ENCODE measurements around the gene NOS3.

NOS3 gene

GRCh38 chr7:151045967-151046366, 55.1 kb downstream of the NOS3 start:
- TF ChIP-seq EZH2 (IDR thresholded peaks at IDR 0.05; ENCODE audit: borderline replicate concordance, low read depth, low read length, severe bottlenecking): no peak
- TF ChIP-seq, protein P1, sequence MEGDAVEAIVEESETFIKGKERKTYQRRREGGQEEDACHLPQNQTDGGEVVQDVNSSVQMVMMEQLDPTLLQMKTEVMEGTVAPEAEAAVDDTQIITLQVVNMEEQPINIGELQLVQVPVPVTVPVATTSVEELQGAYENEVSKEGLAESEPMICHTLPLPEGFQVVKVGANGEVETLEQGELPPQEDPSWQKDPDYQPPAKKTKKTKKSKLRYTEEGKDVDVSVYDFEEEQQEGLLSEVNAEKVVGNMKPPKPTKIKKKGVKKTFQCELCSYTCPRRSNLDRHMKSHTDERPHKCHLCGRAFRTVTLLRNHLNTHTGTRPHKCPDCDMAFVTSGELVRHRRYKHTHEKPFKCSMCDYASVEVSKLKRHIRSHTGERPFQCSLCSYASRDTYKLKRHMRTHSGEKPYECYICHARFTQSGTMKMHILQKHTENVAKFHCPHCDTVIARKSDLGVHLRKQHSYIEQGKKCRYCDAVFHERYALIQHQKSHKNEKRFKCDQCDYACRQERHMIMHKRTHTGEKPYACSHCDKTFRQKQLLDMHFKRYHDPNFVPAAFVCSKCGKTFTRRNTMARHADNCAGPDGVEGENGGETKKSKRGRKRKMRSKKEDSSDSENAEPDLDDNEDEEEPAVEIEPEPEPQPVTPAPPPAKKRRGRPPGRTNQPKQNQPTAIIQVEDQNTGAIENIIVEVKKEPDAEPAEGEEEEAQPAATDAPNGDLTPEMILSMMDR (IDR thresholded peaks at IDR 0.05; ENCODE audit: borderline replicate concordance, extremely low read depth, low read length, poor library complexity, severe bottlenecking): no peak
- Histone ChIP-seq H3K9ac (ENCODE audit: low read depth, low read length) (no peak overlapping the region), H3K4me3 (ENCODE audit: low read depth in 1 of 2, low read length in 2 of 2) (no peak overlapping the region), H4K20me1 (ENCODE audit: insufficient read depth, low read length) (peaks cover 25% of the 10 kb centered on the region), H2AFZ (ENCODE audit: low read depth, low read length) (no peak overlapping the region), H3K36me3 (ENCODE audit: insufficient read depth, low read length) (peaks cover 36% of the 10 kb centered on the region), H3K9me3 (ENCODE audit: insufficient read depth, low read length, severe bottlenecking) (no peaks in the 10 kb centered on the region), H3K27ac (ENCODE audit: low read length) (no peak overlapping the region), H3K4me1 (ENCODE audit: insufficient read depth, low read length) (peaks cover 5% of the 10 kb centered on the region), H3K27me3 (ENCODE audit: insufficient read depth, low read length, poor library complexity) (no peaks in the 10 kb centered on the region), H3K4me2 (ENCODE audit: insufficient read depth, low read length) (no peak overlapping the region), H3K79me2 (ENCODE audit: insufficient read depth, low read length) (no peaks in the 10 kb centered on the region)
- ATAC-seq (ENCODE audit: insufficient read depth, low read depth) (no peak), DNase-seq (no peak)

- Histone ChIP-seq H3K79me2 (ENCODE audit: insufficient read depth, low read length) (no peaks in the 10 kb centered on the region), H3K9me3 (ENCODE audit: insufficient read depth, low read length, severe bottlenecking) (no peaks in the 10 kb centered on the region), H4K20me1 (ENCODE audit: insufficient read depth, low read length) (peaks cover 29% of the 10 kb centered on the region), H3K27me3 (ENCODE audit: insufficient read depth, low read length, poor library complexity) (no peaks in the 10 kb centered on the region), H3K4me2 (ENCODE audit: insufficient read depth, low read length) (no peak overlapping the region), H3K4me1 (ENCODE audit: insufficient read depth, low read length) (peaks cover 14% of the 10 kb centered on the region), H3K4me3 (ENCODE audit: low read depth in 1 of 2, low read length in 2 of 2) (no peak overlapping the region), H3K27ac (ENCODE audit: low read length) (no peak overlapping the region), H3K9ac (ENCODE audit: low read depth, low read length) (no peak overlapping the region), H3K36me3 (ENCODE audit: insufficient read depth, low read length) (peaks cover 28% of the 10 kb centered on the region), H2AFZ (ENCODE audit: low read depth, low read length) (no peak overlapping the region)
- TF ChIP-seq, protein P1 (IDR thresholded peaks at IDR 0.05; ENCODE audit: borderline replicate concordance, extremely low read depth, low read length, poor library complexity, severe bottlenecking): no peak
- TF ChIP-seq EZH2 (IDR thresholded peaks at IDR 0.05; ENCODE audit: borderline replicate concordance, low read depth, low read length, severe bottlenecking): no peak
- DNase-seq: no peak
- ATAC-seq (ENCODE audit: insufficient read depth, low read depth): no peak
Measured at GRCh38 chr7:151046603-151047573, 56.1 kb downstream of the NOS3 start.

DNA sequence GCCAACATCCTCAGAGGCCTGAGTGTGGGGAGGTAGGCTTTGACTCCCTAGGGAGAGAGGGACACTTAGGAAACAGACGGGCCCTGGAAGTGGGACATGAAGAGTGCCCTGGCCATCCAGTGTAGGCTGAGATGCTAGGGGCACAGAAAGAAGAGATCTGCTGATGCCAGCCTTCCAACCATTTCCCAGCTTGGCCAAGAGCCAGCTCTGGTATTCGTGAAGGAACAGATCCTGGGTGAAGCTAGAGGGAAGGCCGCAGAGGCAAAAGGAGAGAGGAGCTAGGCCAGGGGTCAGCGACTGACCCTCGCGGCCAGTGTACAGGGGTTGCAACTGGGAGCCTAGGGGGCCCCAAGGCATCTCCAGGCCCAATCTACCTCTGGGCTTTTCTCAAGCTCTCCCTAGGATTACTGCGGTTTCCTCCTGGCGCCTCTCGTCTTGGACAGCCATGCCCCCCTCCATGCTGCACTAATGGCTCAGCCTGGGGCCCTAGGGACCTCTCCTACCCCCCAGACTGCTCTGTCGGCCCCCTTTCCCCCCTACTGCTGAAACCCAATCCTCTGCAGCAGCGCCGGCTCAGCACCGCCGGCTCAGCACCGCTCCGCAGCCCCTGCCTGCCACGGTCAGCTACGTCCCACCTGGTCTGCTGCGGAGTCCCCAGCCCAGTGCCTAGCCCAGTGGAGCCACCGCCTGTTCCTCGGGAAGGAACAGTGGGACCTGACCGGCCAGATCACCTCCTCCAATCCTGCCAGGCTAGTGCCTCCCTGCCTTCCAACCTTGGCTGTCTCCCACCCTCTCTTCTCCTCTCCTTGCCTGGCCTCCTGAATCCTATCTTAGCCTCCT, 57.4 kb downstream of the NOS3 start, which contains the start of gene ASIC3:
Gene ASIC3, plus strand, starts transcription at position 556 of the 840 bp plus-strand sequence. CDS start 355 bp downstream, outside the sequence.
- H3K9ac ChIP-seq (ENCODE audit: low read depth, low read length): no peak within 1 kb of the TSS
- H3K36me3 ChIP-seq (ENCODE audit: insufficient read depth, low read length): peaks cover 20% of the 10 kb centered on the region
- DNase-seq (no peak), ATAC-seq (ENCODE audit: insufficient read depth, low read depth) (no peak)
- H3K27me3 ChIP-seq (ENCODE audit: insufficient read depth, low read length, poor library complexity): no peaks in the 10 kb centered on the region
- no peaks in the 10 kb centered on the region for H3K79me2 ChIP-seq (ENCODE audit: insufficient read depth, low read length)
- H3K27ac ChIP-seq (ENCODE audit: low read length): no peak within 1 kb of the TSS
- H3K9me3 ChIP-seq (ENCODE audit: insufficient read depth, low read length, severe bottlenecking): no peaks in the 10 kb centered on the region
- no peak within 1 kb of the TSS for H2AFZ ChIP-seq (ENCODE audit: low read depth, low read length)
- TF ChIP-seq, protein P1 (IDR thresholded peaks at IDR 0.05; ENCODE audit: borderline replicate concordance, extremely low read depth, low read length, poor library complexity, severe bottlenecking): no peak
- TF ChIP-seq EZH2 (IDR thresholded peaks at IDR 0.05; ENCODE audit: borderline replicate concordance, low read depth, low read length, severe bottlenecking): no peak
- no peak within 1 kb of the TSS for H3K4me2 ChIP-seq (ENCODE audit: insufficient read depth, low read length)
- H4K20me1 ChIP-seq (ENCODE audit: insufficient read depth, low read length): peaks cover 41% of the 10 kb centered on the region
- H3K4me1 ChIP-seq (ENCODE audit: insufficient read depth, low read length): peaks cover 20% of the 10 kb centered on the region
- no peak within 1 kb of the TSS for H3K4me3 ChIP-seq (ENCODE audit: low read depth in 1 of 2, low read length in 2 of 2)

All from DND-41 (cell line).